NCI-H187 (cell line): ENCODE data around the gene TSEN2.
"Not testable (repeated sequence)": the region's sequence is repeated elsewhere in the genome, so short reads cannot be mapped to it uniquely, and the experiment has no call there.

Experiments used
- DNase-seq, 2 experiments: peaks; one replicate each; lab custom pipeline; 2025; lab: John Stamatoyannopoulos, UW

TSEN2 gene

DNA sequence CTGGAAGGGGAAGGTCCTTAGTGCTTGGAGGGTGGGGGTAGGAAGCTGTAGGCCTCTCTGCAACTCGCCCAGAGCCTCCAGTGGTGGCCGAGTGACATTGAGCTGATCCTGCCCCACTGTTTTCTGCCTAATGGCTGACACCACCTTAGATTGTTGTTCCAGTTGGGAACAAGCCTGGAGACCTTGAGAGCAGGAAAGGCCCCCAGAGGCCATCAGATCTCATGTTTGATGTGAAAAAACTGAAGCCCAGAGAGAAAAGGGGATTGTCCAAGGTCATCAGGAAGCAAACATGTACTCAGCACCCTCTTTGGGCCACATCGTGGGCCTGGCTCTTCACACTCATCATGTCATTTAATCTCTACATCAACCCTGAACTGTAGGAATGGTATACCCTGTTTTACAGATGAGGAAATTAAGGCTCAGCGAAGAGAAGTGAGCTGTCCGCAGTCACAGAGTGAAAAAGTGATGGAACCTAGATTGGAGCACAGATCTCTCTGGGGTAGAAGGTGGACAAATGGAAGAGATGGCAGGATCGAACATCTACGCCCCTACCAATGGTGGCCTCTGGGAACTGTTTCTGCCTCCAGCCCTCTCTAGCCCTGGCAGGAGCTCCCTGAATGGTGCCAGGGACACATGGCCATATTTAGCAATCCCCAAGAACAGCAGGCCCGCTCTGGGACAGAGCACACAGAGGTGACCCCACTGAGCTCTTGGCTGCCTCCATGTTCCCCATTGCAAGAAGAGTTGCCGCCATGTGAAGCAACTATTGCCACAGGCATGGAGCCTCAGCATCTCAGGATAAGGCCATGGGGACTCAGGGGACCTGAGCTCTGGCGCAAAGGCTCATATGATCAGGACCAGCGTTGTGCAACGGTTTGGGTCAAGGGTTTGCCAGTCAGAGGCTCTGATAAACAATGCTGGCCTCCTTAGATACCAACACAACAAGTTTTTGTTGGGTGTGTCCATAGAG, 31.6 kb upstream of the TSEN2 start:
- no peak for DNase-seq

DNA sequence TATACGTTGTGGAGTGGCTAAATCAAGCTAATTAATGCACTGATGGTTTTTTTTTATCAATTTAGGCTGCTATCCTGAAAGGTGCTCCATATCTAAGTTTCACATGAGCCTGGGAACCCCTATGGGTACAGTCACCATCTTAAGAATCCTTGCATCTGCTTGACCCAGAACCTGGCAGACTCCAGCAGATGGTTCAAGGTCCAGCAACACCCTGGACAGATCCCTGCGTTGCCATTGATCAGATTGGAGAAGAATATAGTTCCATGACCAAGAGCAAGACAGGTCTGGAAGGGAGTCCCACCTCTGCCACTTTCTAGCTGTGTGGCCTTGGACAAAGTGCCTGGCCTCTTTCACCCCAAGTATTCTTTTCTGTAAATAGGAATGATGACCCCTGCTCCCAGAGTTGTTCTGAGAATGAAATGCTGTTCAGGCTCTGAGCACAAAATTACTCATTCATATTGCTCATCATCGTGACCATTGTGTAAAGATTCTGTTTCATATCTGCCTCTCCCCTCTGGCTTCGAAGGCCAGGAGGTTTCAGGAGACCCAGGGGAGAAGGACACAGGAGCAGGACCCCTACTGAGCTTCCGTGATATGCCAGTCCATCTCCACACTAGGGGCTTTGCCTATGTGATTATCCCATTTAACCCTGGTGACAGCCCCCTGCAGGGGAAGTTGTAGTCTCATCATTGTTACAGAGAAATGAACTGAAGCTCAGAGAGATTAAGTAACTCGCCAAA, 30.0 kb upstream of the TSEN2 start:
- no peak for DNase-seq

DNA sequence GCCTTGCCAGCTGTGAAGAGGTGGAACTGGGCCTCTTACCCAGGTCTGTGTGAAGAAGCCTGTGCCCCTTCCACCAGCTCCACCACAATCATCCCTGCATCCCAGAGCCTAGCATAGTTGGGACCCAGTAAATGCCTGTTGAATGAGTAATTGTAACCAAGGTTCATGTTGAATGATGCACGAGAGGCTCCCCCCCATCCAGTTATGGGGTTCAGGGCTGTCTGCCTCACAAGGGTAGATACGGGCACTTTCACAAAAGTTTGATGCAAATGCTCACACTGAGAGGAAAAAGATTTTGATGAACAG, 29.5 kb upstream of the TSEN2 start:
- no peak for DNase-seq

DNA sequence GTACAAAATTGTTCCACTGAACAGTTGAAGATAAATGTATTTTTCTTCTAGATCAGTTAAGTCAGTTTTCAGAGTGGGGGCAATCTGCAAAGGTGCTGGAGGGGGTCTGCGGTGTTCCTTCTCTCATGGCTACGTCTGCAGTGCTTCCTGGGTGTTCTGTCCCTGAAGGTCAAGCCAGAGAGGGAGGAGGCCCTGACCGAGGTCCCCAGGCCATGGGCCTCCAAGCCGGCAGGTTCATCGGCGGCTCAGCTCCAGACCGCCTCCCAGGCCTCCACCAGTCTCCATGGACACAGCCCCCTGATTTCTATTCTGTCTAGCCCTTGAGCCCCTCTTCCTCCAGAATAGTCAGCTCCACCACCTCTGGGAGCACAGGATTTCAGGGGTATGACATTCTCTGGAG, 28.5 kb upstream of the TSEN2 start:
- no peak for DNase-seq

DNA sequence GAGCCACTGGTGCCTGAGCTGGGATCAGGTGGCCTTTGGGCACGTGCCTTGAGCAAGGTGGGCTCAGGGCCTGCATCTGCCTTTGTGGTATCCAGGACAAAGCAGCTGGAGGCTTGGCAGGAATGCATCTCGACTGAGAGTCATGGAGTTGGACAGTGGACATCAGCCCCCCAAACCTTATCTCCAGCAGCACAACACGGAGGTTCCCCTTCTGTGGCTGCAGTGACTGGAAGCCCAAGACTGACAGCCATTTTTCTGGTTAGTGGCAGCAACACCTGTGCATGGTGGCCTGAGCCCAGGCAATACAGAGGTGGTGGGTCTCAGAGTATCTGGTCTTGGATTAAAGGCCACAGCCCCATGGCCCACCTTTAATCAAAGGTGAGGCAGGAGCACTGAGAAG, 27.8 kb upstream of the TSEN2 start:
- no peak for DNase-seq

DNA sequence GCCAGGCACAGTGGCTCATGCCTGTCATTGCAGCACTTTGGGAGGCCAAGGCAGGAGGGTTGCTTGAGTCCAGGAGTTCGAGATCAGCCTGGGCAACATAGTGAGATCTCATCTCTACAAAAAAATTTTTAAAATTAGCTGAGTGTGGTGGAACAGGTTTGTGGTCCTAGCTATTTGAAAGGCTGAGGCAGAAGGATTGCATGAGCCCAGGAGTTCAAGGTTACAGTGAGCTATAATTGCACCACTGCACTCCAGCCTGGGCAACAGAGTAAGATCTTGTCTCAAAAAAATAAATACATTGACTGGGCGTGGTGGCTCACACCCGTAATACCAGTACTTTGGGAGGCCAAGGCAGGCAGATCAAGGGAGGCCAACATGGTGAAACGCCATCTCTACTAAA, 26.9 kb upstream of the TSEN2 start:
- DNase-seq: not testable (repeated sequence)

DNA sequence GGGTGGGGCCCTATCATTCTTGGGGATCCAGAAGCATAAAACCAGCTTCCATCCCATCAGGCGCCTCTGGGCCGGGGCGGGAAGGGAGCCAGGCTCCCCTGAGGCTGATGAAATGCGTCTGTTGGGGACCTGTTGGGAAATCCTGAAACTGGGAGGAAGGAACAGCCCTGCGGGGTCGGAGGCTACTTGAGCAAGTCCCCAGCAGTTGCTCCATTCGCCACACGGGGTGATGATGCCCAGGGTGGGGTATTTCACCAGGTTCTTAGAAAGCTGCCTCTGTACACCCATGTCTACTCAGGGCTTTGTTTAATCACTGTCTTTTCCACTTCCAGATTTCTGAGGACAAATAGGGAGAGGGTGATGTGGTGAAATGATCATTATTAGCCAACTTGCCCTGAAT, 25.4 kb upstream of the TSEN2 start:
- DNase-seq: no peak

DNA sequence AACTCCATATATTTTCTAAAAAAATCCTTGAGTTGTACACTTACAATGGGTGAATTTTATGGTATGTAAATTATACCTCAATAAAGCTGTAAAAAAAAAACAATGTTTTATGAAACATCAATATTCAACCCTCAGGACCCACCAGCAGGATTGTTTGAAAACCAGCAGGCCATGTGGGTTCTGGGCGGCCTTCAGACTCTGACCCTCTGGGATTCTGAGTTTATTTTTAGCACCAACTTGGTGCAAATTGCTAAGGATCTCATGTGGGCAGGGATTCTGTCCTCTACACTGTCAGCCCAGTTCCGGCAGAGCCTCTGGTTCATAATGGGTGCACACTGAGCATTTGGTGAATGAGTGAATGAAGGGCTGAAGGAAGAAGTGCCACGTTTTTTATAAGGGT, 24.2 kb upstream of the TSEN2 start:
- DNase-seq: no peak

DNA sequence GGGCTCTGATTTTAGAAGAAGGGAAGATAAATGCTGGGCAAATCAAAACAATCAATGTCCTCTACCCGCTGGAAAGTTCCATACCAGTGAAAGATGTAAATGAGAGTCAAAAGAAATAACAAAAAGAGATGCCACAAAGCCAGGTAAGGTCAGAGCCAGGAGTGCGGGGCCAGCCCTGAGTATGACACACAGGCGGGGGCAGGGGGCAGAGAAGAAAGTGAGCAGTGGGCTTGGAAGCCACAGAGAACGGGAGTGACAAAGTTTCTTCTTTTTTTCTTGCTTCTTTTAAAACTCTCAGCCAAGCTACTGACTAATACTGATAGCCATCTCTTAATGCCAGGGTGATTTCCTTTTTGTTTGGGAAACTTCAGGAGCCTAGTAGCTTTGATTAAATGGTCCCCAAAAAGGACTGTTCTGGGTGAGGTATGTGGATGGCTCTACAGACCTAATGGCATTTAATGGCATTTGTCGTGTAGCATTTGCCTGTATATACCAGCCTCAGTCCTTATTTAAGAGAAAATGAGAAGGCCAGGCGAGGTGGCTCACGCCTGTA, 23.1 kb upstream of the TSEN2 start:
- no peak for DNase-seq

DNA sequence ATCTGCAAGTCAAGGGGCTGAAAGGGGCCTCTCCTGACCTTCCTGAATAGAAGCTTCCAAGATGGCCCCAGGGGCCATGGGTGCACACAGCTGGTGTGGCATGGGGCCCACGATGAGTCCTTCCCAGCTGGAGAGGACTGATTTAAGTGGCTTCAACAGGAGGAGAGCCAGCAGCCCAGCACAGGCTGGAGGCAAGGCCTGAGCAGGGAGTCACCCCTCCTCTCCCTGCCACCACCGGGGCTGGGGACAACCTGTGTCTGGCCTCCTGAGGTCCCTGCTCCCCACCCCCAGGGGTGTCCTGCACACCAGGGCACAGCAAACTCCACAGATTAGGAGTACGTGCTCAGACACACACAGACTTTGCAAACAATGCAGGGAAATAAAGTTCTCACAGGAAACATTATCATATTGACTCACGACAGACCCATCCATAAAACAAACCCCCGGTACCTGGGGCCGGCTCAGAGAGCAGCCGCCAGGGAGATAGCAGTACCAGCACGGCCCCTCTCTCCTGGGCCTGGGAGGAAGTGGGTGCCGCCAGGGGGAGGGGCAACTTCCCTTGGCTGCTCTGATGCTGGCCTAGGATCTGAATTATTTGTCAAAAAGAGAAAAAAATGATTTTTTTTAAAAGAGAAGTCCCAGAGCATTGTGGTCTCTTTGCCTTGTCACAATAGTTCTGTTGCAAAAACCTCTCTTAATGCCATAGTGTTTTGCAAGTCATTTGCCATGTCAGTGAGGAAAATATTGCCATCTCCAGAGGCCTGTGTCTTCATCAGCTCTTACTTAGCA, 21.9 kb upstream of the TSEN2 start:
- no peak for DNase-seq

DNA sequence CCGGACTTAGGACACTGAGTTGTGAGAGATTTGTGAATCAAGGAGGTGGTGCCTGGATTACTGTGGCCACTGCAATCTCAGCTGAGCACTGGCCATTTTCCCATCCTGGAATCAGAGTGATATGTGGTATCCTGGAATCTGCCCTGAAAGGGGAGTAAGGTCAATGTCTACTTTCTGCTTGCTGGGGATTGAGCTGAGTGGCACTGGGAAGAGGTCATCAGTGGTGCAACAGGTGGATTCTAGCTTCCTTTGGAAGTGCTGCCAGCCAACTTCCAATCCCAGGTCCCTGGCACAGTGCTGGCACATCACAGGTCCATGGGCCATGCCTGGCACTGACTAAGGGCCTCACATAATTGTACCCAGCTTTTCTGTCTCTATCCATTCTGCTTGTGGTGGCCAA, 20.6 kb upstream of the TSEN2 start:
- no peak for DNase-seq

DNA sequence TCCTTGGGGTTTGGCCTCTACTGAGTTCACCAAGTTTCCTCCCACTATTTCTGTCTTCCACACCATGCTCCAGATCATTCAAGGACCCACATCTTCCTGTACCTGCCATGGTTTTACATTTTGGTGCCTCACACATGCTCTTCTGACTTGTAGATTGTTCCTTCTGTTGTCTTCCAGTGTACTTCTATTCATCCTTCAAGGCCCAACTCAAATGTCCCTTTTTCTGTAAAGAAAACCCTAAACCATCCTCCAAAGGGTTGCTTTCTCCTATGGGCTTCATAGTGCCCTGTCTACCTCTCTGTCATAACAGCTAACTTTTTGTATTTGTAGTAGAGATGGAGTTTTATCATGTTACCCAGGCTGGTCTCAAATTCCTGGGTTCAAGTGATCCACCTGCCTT, 20.1 kb upstream of the TSEN2 start:
- no peak for DNase-seq

DNA sequence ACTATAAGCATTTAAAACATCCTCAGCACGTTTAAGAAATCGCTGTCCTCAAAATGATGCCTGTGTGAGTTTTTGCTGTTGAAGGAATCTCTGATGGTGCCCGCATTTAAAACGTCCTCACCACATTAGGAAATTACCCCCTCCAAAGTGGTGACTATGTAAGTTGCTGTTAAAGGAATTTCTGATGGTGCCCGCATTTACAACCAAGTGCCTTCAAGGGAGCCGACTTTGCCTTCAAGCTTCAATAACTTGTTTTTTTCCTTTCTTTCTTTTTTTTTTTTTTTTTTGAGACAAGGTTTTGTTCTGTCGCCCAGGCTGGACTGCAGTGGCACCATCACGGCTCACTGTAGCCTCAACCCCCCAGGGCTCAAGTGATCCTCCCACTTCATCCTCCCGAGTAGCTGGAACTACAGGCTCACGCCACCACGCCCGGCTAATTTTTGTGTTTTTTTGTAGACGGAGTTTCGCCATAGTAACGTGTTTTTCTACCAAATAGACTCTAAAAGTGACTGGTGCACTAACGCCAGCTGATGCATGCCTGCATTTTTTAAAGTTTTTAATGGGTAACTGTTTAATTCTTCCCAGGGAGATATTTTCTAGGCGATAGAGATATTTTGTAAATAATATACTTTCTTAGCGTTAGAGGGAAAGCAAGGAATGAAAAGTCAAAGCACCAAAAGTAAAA, 19.0 kb upstream of the TSEN2 start:
- no peak for DNase-seq

DNA sequence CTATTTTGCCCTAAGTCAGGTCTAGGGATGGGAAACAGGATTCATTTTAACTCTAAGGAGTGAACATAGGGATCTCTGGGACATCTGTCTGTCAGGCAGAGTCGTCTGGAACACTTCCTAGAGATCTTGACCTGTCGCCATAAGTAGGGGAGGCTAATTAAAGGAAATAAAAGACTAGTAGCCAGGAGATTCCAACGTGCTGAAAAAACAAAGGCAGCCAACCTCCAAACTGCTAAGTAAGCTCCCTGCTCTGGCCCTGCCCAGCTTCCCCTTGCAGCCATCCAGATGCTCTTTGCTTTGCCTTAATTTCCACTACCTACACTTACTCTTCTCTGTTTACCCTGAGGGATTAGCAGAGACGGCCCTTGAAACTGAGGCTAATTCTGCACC, 18.4 kb upstream of the TSEN2 start:
- DNase-seq: no peak

DNA sequence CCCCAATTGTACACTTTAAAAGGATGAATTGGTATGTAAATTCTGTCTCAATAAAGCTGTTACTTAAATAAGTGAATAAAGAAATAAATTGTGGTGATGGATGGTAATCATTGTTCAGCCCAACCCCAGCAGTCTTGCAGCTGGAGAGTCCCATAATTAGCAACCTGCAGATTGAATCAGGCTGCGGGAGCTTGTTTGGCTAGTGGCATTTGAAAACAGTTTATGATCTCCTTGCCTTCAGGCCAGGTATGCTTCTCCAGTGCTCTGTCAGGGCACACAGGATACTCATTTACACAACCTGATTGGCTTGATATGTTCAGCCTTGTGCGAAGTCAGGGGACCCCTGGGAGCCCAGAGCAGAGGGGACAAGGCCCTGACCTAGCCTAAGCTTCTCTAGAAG, 16.5 kb upstream of the TSEN2 start:
- no peak for DNase-seq

DNA sequence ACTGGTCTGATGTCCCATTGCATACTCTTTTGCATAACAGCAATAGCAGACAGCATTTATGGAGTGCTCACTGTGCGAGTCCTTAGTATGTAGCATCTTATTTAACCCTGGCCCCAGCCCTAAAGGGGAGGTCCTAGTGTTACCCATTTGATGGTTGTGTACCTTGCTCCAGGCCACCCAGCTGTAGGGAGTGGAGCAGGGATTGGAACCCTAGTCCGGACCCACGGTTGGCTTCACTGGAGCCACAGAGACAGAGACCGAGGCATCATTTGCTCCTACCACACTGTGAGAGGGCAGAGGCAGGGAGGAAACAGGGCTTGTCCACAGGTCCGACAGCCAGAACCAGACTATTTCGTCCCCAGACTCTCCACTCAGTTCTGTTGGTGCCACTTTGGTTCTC, 16.0 kb upstream of the TSEN2 start:
- DNase-seq: no peak

DNA sequence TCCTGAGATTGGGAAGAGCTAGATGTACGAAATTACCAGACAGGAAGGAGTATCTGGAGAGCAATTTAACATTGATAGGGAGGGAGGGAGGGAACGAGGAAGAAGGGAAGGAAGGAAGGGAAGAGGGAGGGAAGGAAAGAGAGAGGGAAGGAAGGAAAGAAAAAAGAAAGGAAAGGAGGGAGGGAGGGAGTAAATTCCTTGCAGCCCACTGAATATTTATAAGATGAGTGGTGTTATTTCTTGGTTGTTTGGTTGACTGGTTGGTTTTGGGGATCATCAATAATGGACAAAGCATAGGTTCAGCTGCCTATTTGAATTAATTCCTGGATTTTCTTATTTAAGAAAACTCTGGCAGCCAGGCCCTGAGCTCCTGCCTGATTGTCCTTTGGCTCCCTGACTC, 15.5 kb upstream of the TSEN2 start:
- DNase-seq: no peak

DNA sequence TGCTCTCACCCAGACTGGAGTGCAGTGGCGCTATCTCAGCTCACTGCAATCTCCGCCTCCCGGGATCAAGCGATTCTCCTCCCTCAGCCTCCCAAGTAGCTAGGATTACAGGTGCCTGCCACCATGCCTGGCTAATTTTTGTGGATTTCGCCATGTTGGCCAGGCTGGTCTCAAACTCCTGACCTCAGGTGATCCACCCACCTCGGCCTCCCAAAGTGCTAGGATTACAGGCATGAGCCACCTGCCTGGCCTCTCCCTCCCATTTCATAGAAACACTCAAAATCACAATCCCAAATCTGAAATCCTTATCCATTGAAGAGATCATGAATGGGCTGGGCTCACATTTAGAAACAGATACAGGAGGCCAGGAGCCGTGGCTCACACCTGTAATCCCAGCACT, 15.1 kb upstream of the TSEN2 start:
- DNase-seq: not testable (repeated sequence)

DNA sequence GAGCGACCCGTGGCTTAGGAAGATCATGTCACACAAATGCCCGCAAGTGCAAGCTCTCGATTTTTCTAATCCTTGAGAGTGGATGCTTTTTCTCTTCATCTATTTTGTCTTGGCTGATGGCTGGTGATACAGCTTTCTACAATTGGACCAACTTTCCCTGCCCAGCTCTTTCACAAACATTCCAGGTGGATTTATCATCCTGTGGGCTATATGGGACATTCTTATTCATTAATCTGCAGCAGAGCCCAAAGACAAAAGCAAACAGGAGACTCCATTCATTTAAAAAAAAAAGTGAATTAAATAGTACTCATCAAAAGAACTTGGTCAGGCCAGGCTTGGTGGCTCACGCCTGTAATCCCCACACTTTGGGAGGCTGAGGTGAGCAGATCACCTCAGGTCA, 14.2 kb upstream of the TSEN2 start:
- no peak for DNase-seq

DNA sequence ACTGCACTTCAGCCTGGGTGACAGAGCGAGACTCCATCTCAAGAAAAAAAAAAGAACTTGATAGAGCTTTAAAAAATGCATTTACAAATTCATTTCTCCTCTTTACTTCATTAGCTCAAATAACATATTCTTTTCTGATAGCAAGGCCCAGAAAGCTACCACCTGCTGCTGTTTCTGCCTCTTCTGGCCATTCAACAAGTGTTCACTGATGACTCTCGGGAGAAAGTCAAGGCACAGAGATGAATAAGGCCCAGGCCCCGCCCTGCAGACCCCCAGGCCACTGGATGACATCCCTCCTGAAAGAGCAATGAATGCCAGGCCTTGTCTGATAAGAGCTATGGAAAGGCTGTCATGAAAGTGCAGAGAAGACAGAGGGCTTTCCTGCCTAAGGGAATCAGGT, 13.6 kb upstream of the TSEN2 start:
- no peak for DNase-seq

DNA sequence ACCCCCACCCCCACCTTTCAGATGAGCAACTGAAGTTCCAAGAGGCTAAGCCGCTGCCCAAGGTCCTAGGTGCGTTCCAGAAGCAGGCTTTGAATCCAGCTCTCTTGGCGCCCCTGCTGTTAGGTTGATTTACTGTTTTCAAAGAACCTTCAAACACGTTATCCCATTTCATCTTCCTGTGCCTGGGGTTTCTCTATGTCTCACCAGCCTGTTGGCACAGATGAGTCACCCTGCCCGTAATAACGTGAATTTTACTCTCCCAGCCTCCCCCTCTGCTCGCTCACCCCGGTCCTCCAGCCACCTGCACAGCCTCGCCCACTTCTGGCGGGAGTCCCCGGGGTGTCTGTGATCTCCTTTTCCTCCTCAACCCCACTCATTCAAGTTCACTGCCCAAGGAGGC, 13.0 kb upstream of the TSEN2 start:
- no peak for DNase-seq
